ENCODE data around the gene PON1. TPM values are rescaled to one million over a fixed set of nuclear protein-coding genes. Genes with fewer than 3 reads are reported as not detected.

PON1 gene
- total RNA-seq, 2 experiments from 2014 or later, result not detected

DNA sequence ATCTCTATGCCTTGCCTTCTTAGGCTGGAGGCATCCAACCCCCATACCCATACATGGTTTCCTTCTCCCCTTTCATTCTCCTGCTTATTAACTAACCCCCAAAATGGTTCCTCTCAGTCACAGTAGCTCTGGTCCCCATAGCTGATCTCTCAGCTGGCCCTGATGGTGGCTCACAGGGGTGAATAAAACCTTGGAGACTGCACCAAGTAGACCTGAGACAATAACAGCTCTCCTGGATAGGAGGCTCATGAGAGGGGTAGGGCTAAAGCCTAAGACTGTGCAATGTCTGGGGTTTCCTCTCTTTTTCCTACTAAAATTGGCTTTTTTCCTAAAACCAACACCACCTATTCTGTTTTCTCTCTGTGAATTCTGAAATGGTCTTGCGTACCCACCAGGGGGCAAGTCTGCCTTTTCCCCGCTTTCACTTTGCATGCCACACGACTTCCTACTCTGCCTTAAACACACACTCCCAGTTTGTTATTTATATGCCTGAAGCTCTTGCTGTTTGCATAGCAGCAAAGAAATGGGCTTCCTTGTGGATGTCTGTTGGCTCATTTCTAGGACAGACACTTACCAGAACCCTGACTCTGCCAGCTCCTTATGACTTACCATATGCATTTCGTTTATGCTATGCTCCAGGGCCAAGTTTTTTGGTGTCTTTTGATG, 18.4 kb upstream of the PON1 start:
- POLR2A ChIA-PET, result no interaction called here
- Histone ChIP-seq H3K27me3 (ENCODE audit: control insufficient read depth in 1 of 2, insufficient read depth in 2 of 2, low read length in 2 of 2) (peaks cover 0 to 2% of the 10 kb centered on the region in 2 experiments), H3K9me3 (ENCODE audit: control insufficient read depth in 1 of 2, insufficient read depth in 1 of 2, low read length in 2 of 2) (no peaks in the 10 kb centered on the region), H3K27ac (ENCODE audit: low read depth in 1 of 2, low read length in 2 of 2) (no peak overlapping the region), H3K36me3 (ENCODE audit: insufficient read depth, low read length) (no peaks in the 10 kb centered on the region), H3K4me1 (ENCODE audit: insufficient read depth, low read length) (no peaks in the 10 kb centered on the region), H3K4me3 (ENCODE audit: low read length) (no peak overlapping the region)
- ATAC-seq (ENCODE audit: poor library complexity) (no peak), DNase-seq (no peak)
- intact Hi-C loops (cut with DNase I, micrococcal nuclease), result no loop called here
- no peaks in the 10 kb centered on the region for H3K4me1 Mint-ChIP-seq (ENCODE audit: low read depth)
- no peaks in the 10 kb centered on the region for H3K9me3 Mint-ChIP-seq
- no peak overlapping the region for H3K4me3 Mint-ChIP-seq
- TF ChIP-seq, protein P1, sequence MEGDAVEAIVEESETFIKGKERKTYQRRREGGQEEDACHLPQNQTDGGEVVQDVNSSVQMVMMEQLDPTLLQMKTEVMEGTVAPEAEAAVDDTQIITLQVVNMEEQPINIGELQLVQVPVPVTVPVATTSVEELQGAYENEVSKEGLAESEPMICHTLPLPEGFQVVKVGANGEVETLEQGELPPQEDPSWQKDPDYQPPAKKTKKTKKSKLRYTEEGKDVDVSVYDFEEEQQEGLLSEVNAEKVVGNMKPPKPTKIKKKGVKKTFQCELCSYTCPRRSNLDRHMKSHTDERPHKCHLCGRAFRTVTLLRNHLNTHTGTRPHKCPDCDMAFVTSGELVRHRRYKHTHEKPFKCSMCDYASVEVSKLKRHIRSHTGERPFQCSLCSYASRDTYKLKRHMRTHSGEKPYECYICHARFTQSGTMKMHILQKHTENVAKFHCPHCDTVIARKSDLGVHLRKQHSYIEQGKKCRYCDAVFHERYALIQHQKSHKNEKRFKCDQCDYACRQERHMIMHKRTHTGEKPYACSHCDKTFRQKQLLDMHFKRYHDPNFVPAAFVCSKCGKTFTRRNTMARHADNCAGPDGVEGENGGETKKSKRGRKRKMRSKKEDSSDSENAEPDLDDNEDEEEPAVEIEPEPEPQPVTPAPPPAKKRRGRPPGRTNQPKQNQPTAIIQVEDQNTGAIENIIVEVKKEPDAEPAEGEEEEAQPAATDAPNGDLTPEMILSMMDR (IDR thresholded peaks at IDR 0.05), result no peak
- peaks cover 3% of the 10 kb centered on the region for H3K27me3 Mint-ChIP-seq
- CTCF ChIA-PET, result no interaction called here
- H3K36me3 Mint-ChIP-seq (ENCODE audit: low read depth), result no peaks in the 10 kb centered on the region
- no peak overlapping the region for H3K27ac Mint-ChIP-seq

DNA sequence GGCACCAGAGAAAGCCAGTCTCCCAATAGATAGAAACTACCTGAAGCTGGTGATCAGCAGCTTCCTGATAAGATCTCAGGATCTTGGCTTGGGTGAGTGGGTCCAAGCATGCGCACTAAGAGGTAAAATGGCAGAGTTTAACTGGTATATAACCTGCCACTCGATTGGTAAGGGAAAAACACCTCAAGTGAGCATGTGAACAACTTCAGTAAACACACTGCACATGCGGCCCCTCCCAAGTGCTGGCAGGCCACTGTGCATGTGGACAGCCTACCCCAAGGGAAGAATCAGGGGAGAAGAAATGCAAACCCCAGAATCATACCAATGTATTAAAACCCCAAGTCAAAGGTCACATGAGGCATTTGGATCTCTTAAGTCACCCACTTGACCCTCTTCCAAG, 17.7 kb upstream of the PON1 start:
- Histone ChIP-seq H3K27me3 (ENCODE audit: control insufficient read depth in 1 of 2, insufficient read depth in 2 of 2, low read length in 2 of 2) (peaks cover 0 to 2% of the 10 kb centered on the region in 2 experiments), H3K4me1 (ENCODE audit: insufficient read depth, low read length) (no peaks in the 10 kb centered on the region), H3K9me3 (ENCODE audit: control insufficient read depth in 1 of 2, insufficient read depth in 1 of 2, low read length in 2 of 2) (no peaks in the 10 kb centered on the region), H3K4me3 (ENCODE audit: low read length) (no peak overlapping the region), H3K27ac (ENCODE audit: low read depth in 1 of 2, low read length in 2 of 2) (no peak overlapping the region), H3K36me3 (ENCODE audit: insufficient read depth, low read length) (no peaks in the 10 kb centered on the region)
- ChIA-PET POLR2A (no interaction called here), CTCF (no interaction called here)
- H3K36me3 Mint-ChIP-seq (ENCODE audit: low read depth), result no peaks in the 10 kb centered on the region
- H3K9me3 Mint-ChIP-seq, result no peaks in the 10 kb centered on the region
- peaks cover 3% of the 10 kb centered on the region for H3K27me3 Mint-ChIP-seq
- TF ChIP-seq, protein P1 (IDR thresholded peaks at IDR 0.05), result no peak
- DNase-seq, result no peak
- H3K4me1 Mint-ChIP-seq (ENCODE audit: low read depth), result no peaks in the 10 kb centered on the region
- no peak overlapping the region for H3K4me3 Mint-ChIP-seq
- intact Hi-C loops (cut with DNase I, micrococcal nuclease), result no loop called here
- no peak overlapping the region for H3K27ac Mint-ChIP-seq
- ATAC-seq (ENCODE audit: poor library complexity), result no peak

DNA sequence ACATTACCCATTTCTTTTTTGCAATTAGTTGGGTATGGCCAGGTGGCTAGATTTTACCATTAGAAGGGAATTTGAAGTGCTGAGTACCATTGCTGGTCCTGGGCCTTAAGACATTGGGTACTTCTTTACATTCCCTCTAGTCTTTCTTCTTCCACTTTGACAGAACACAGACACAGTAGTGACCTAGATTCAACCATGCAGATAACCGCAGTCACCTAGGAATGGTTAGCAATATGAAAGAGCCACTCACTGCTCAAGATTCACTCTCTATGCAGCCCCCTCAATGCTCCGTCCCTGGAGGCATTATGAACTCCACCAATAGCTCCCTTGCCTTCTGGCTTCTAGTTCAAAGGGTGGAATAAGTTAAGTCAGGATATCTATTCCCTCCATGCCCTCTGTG, 16.2 kb upstream of the PON1 start:
- CTCF ChIA-PET, result no interaction called here
- no peaks in the 10 kb centered on the region for H3K9me3 ChIP-seq (ENCODE audit: control insufficient read depth in 1 of 2, insufficient read depth in 1 of 2, low read length in 2 of 2)
- Mint-ChIP-seq H3K4me3 (no peak overlapping the region), H3K9me3 (no peaks in the 10 kb centered on the region), H3K27ac (no peak overlapping the region), H3K27me3 (peaks cover 3% of the 10 kb centered on the region), H3K4me1 (ENCODE audit: low read depth) (no peaks in the 10 kb centered on the region), H3K36me3 (ENCODE audit: low read depth) (no peaks in the 10 kb centered on the region)
- ATAC-seq (ENCODE audit: poor library complexity) (no peak), DNase-seq (no peak)
- H3K36me3 ChIP-seq (ENCODE audit: insufficient read depth, low read length), result no peaks in the 10 kb centered on the region
- H3K4me3 ChIP-seq (ENCODE audit: low read length), result no peak overlapping the region
- no peak overlapping the region for H3K27ac ChIP-seq (ENCODE audit: low read depth in 1 of 2, low read length in 2 of 2)
- intact Hi-C loops (cut with DNase I, micrococcal nuclease), result no loop called here
- POLR2A ChIA-PET, result no interaction called here
- no peaks in the 10 kb centered on the region for H3K4me1 ChIP-seq (ENCODE audit: insufficient read depth, low read length)
- TF ChIP-seq, protein P1 (IDR thresholded peaks at IDR 0.05), result no peak
- H3K27me3 ChIP-seq (ENCODE audit: control insufficient read depth in 1 of 2, insufficient read depth in 2 of 2, low read length in 2 of 2), result no peaks in the 10 kb centered on the region

All from CD4-positive, alpha-beta T cell (primary cell).